GM21447 (cell line): ENCODE data around the gene TRAK1.

Experiments
- ATAC-seq: cut with Tn5 transposase; IDR thresholded peaks from one replicate; pipeline ENCODE4 v1.9.1; 2021; ENCODE audit not compliant: unreplicated experiment

The TRAK1 gene

GRCh38 chr3:42149975-42150374, 58.8 kb downstream of the TRAK1 start:
- no peak for ATAC-seq

GRCh38 chr3:42151596-42152168, 60.5 kb downstream of the TRAK1 start:
- ATAC-seq: no peak

- ATAC-seq: no peak
Observed at GRCh38 chr3:42152193-42152592, 61.0 kb downstream of the TRAK1 start.

GRCh38 chr3:42153039-42153438, 61.9 kb downstream of the TRAK1 start:
- no peak for ATAC-seq

GRCh38 chr3:42157540-42158538, 66.7 kb downstream of the TRAK1 start:
- ATAC-seq: no peak

- no peak for ATAC-seq
Observed at GRCh38 chr3:42159147-42159546, 68.0 kb downstream of the TRAK1 start.

- ATAC-seq: peak; percentile 89
Observed at GRCh38 chr3:42159706-42160472, 68.7 kb downstream of the TRAK1 start.

- no peak for ATAC-seq
Observed at GRCh38 chr3:42161050-42161935, 70.1 kb downstream of the TRAK1 start.

- no peak for ATAC-seq
Observed at GRCh38 chr3:42162462-42162861, 71.3 kb downstream of the TRAK1 start.

- no peak for ATAC-seq
Observed at GRCh38 chr3:42163622-42164244, 72.6 kb downstream of the TRAK1 start.

GRCh38 chr3:42164656-42165055, 73.5 kb downstream of the TRAK1 start:
- ATAC-seq: no peak

- no peak for ATAC-seq
Observed at GRCh38 chr3:42165211-42165610, 74.1 kb downstream of the TRAK1 start.

- no peak for ATAC-seq
Observed at GRCh38 chr3:42166214-42166613, 75.1 kb downstream of the TRAK1 start.

- ATAC-seq: no peak
Observed at GRCh38 chr3:42166662-42167300, 75.6 kb downstream of the TRAK1 start.

- no peak for ATAC-seq
Observed at GRCh38 chr3:42169579-42170120, 78.5 kb downstream of the TRAK1 start.

- ATAC-seq: no peak
Observed at GRCh38 chr3:42172047-42172654, 81.0 kb downstream of the TRAK1 start.

GRCh38 chr3:42173307-42173706, 82.2 kb downstream of the TRAK1 start:
- no peak for ATAC-seq

- no peak for ATAC-seq
Observed at GRCh38 chr3:42174679-42175385, 83.7 kb downstream of the TRAK1 start.
